ENCODE data around the gene BCL2A1. TPM values are rescaled to one million over a fixed set of nuclear protein-coding genes. Genes with fewer than 3 reads are reported as not detected.

BCL2A1 gene
- total RNA-seq = 1.9 and 9.2 TPM in 2 replicates

GRCh38 chr15:79970624-79971434, at the start of gene BCL2A1:
Gene BCL2A1 (minus strand): TSS chr15:79971196. CDS start chr15:79971119, 77 bp downstream.

Other genes starting within 250 kb of the BCL2A1 start
- gene MTHFS, start 74.2 kb downstream of the BCL2A1 start, total RNA-seq = 11.0 and 13.4 TPM in 2 replicates
- gene ZFAND6, start 88.5 kb upstream of the BCL2A1 start, total RNA-seq = 126 and 138 TPM in 2 replicates
- 11.7 and 17.2 TPM in 2 replicates for gene FAH, start 181.8 kb upstream of the BCL2A1 start, total RNA-seq